Fibroblast of upper back skin (primary cell): Measurements from ENCODE around the gene WHRN.

Experiments
- DNase-seq: peaks from one replicate; pipeline ENCODE4 v3.0.0-alpha.2; 2013

Gene WHRN

DNA sequence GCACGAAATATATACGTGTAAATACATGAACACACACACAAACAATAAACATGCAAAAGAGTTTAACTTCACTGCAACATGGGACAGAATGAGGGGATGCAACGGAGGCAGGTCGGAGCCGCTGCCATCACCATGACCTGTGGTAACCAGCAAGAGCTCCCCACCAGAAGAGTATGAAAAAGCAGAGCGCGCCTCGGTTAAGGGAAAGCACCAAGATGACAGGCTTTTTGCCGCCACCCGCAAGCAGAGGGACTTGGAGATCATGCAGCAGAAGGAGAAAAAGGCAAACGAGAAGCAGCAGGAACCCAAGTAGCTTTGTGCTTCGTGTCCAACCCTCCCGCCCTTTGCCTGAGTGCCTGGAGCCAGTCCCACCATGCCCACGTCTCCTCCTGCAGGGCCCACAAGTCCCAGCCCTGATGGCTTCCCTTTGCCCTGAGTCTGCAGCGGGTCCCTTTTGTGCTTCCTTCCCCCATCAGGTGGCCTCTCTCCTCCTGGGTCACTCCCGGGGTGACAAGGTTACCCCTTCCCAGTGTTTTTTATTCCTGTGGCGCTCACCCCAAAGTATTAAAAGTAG lies 13.8 kb downstream of the WHRN start:
- no peak for DNase-seq

DNA sequence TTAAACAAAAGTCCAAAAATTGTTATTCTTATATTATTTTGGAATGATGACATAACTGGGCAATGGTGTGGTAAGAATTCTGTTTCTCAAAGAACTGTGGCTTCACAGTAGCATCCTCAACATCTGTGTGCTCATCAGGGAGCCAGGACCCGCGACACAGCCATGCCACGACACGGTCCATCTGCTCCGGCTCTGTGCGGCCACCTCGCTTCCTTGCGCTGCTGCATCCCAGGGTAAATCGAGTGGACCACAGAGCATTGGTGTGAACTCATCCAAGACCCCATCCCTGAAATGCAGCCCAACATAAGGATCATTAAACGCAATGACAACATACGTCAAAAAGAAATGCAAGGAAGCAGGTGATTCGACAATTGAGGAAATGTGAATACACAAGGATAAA lies 15.3 kb downstream of the WHRN start:
- DNase-seq, result no peak

DNA sequence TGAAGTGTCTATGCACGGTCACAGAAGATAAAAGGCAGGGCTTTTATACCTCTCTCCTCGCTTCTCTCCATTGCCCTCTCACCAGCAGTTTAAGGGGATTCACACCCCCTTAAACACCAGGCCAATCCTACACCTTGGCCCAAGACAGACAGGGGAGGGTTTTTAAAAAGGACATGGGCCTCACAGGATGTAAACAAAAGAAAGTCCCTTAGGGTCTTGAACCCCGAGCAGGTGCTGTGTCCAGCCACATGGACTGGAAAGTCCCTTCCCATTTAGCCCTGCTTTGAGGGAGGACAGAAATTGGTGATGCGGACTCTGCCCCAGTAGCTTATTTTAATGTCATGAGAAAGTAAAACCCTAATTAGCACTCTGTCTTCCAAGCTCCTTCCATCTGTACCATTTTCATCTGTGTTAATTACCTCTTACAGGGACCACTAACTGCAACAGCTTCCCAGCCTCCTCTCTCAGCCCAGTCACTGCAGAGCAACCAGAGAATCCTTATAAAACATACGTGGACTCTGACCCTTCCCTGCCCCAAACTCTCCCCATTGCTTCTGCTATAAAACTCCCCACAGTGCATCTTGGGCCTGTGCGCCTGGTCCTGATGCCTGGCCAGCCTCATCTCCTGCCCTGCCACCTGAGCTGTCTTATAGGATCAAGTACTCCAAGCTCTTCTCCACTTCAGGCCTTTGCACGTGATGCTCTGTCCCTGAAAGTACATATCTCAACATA lies 16.7 kb downstream of the WHRN start:
- DNase-seq, result no peak

DNA sequence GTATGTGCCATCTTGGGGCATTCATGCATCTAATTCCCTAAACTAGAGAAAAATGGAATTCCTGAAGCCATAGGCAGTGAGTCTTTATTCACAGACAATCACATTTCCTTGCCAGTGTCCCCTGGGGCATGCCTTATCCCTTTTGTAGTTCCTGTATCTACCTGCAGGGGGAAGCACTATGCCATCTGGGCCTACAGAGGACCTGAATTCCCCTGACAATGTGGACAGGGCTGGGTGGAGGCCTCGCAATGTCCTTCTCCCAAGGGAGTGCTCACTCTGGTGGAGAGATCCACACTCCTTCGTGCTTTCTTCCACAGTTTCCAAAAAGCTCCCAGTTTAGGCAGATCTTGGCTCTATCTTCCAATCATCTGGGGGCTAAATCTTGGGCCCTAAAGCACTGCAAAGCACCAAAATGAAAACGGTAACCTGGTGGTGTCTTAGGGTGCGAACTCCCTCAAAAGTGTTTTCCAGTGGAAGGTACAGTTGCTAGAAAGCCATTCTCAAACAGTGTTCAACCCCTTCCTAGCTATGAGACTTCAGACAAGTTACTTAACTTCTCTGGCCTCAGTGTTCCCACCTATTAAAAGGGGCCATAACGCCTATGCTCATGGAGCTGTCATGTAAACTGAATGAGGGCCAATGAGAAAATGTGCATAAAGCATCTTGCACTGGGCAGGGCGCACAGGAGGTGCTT lies 17.5 kb downstream of the WHRN start:
- peak; percentile 73 for DNase-seq

DNA sequence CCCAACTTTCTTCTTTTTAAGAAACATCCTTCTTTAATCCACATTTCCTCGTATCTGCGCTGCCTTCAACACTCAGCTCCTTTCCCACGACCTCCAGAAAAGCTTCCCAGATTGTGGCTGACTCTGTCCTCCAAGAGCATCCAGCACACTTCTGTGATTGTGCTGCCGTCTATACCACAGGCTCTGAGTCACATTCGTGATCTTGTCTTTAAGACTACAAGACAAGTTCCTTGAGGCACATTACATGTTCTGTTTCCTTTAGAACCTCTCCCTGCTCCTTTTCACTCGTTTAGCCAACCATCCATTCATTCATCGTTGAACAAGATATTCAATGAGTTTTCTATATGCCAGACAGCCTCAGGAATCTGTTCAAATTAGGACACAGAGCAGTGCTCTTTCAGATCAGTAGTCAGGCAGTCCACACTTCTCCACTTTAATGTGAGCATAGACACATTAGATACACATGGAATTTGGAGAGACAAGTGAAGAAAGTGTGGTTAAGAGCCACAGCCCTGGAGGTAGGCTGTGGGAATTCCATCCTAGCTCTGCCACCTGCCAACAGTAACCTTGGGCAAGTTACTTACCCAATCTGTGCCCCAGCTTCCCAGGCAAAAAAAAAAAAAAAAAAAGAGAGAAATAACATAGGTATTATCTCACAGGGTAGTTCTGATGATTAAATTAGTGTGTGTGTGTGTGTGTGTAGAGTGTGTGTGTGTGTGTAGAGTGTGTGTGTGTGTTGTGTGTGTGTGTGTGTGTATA lies 18.9 kb downstream of the WHRN start:
- no peak for DNase-seq

DNA sequence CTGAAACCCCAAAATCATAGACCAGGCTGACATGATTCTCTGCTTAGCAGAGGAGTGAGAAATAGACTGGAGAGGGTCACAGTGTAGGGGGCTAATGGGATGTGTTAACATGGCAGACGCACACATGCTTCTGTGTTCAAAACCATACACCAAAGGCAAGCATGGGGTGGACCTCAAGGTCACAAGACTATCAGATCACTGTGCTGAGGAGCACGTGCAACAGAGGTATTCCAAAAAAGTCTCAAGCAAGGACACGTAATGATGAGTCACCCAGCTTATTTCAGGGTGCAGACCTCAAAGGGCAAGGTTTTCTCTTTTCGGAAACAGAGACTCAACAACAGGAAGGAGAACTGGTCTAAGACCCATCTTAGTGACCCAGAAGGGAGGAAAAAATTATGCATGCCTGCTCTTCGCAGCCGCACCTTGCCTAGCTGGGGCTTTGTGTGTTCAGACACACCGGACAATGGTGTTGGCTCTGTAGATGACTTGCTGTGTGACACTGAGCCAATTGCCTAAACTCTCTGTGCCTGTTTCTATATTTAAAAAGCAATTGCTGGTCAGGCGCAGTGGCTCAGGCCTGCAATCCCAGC lies 20.3 kb downstream of the WHRN start:
- DNase-seq, result peak; percentile 40

DNA sequence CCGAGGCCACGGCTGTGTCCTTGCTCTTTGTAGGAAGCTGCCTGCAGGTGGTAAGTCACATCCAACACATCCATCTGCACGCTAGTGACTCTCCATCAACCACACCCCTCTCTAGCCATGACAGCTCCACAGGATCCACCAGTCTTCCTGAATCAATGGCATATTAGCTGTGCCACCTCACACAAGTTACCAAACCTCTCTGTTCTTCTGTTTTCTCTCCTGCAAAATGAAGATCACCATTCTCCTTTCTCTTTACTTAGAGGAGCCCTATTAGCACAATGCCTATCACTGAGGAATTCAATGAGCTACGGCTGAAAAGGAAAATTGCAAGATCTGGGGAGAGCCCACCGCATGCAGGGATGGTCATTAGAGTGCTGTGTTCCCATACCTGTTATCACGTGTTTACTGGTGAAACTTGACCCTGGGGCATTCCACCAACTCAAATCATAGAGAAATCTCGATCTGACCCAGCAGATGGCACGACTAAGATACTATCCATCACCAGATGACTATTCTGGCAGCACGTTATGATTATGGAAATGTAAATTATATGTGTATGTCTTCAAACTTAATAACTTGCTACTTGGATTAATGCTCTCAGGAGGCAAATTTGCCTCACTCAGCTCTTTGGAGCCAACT lies 20.9 kb downstream of the WHRN start:
- no peak for DNase-seq

DNA sequence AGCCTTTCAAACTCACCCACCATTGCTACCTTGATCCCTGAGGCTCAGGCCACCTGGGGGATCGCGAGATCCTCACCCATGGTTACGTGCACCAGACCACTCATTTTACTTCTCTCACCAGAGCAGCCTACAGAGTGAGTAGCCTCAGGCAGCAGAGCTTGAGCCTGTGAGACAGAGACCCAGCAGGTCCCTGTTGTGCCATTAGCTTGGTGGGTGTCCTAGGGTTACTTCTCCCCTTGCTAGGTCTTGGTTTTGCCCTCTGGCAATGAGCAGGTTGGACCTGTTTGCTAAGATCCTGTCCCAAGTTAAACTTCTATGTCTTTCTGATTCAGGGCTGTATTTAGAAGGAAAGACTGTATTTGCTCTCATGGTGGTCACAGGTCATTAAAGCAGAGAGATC lies 21.8 kb downstream of the WHRN start:
- DNase-seq, result no peak

DNA sequence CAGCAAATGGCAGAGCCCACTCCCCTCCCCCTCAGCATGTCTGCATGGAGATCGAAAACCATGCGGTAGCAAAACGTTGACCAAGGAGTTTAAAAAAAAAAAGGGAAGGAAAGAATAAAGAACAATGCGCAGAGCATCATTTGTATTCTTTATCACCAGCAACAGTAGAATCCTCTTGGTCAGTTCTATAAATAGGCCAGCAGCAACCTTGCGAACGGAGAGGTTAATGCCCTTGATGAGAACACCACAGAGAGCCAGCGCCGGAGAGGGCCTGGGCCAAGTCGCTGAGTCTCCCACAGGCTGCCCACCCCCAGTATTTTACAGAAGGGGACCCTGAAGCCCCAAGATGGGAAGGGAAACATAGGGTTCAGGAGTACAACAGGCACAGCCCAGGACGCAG lies 22.7 kb downstream of the WHRN start:
- no peak for DNase-seq

DNA sequence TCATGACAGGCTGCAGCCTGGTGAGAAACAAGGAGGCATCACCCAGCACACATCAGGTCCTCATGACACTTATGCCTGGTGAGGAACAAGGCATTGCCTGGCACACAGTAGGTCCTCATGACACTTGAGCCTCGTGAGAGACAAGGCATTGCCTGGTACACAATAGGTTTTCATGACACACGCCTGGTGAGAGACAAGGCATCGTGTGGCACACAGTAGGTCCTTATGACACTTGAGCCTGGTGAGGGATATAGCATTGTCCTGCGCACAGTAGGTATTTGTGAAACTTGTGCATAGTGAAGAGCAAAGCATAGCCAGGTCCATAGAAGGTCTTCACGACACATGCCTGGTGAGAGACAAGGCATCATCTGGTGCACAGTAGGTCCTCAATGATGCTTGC lies 23.5 kb downstream of the WHRN start:
- DNase-seq, result no peak

DNA sequence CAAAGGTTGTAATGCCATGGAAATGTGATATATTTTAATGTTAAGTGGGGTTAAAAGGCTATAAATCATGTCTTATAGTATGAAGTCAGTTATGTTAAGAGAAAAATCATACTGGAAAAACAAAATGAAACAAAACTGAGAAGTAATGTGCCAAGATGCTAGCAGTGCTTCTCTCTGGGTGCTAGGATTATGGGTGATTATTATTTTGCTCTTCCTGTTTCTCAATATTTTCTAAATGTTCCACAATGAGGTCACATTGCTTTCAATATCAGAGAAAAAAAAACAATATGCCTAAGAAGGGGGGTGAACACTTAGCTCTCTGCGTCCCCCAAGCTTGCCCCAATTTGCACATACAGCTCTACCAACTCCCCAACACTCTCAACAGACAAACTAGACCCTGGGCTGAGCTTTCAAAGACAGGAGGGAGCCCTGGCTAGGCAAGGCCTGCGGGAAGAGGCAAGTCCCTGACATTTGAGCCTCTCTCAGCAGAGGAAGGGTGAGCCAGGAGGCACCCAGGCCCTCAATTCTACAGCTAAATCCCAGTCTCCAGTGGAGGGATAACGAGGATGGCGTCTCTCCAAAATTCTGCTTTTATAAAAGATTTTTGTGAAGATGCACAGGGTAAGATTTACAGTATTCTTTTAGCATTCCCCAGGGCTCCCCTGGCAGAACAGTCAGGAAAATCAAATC lies 24.4 kb downstream of the WHRN start:
- no peak for DNase-seq

DNA sequence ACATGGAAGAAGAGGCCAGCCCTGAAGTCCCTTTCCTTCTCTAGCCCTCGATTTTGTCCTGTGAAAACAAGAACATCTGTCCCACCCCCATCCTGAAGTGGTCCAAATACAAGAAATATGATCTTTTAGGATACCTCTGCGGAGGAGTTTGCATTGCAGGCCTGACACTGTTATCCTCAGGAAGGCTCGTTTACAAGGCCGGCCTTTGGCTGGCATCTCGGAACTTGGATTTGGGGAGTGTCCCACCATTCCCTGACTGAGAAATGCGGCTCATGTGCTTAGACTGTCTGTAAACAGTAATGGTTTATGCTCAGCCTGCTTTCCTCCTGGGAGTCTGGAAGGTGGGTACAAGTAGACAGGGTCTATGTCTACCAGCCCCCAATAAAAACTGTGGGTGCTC lies 26.4 kb downstream of the WHRN start:
- no peak for DNase-seq

DNA sequence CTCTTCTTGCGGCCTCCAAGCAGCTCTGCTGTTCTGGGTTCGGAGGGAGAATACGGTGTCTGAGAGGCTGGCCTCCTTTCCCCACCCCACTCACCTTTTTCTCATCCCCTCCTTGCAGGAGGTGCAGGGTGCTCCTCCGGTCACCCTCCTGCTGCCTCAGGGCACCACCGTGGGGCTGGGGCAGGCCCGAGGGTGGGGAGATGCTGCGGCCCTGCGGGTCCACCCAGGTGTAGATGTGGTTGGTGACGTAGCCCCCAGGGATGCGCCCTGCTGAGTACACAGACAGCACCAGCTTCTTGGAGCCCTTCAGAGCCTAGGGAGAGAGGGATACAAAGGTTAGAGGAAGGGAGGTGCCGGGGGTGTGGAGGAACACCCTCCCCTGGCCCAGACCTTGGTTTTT lies 26.8 kb downstream of the WHRN start:
- DNase-seq, result no peak

DNA sequence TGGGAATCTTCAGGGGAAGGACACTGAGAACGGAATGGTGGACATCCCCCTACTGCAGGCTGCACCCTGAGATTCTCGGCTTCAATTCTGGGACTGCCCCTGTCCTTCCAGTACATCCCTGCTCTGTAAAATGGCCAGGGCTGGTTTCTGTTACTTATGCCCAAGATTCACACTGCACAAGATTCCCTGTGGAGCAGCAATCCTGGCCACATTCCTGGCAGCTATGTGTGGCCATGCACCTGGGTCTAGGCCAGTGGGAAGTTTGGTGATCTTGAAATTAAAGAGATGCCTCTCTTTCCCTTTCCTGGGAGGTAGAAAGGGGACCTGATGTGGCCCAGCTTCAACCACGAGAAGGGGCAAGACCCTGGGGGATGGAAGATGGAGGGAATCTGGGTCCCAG lies 27.6 kb downstream of the WHRN start:
- DNase-seq, result no peak

DNA sequence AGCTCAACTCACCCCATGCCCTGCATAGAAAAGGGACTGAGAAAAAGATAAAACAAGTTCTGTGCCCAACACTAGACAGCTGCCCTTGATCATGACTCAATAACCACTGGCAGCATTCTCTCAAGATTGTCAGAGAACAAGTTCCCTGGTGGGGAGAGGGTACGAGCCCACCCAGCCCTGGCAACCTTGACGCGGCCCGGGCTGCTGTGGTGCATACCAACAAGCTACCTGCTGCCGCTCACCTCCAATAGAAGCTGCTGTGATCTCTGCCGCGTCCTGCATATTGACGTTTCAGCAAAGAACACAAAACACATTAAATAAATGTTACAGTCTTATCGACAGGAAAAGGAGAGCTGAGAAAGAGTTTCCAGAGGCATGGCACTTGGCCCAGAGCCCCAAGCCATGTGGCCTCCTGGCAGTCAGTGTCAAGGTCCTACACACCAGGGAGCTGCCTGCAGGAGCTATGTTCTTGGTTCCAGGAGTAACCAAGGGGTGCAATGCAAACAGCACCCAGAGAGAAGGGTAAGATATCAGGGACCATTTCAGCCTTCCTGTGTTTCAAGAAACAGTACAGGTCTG lies 28.3 kb downstream of the WHRN start:
- DNase-seq, result no peak

DNA sequence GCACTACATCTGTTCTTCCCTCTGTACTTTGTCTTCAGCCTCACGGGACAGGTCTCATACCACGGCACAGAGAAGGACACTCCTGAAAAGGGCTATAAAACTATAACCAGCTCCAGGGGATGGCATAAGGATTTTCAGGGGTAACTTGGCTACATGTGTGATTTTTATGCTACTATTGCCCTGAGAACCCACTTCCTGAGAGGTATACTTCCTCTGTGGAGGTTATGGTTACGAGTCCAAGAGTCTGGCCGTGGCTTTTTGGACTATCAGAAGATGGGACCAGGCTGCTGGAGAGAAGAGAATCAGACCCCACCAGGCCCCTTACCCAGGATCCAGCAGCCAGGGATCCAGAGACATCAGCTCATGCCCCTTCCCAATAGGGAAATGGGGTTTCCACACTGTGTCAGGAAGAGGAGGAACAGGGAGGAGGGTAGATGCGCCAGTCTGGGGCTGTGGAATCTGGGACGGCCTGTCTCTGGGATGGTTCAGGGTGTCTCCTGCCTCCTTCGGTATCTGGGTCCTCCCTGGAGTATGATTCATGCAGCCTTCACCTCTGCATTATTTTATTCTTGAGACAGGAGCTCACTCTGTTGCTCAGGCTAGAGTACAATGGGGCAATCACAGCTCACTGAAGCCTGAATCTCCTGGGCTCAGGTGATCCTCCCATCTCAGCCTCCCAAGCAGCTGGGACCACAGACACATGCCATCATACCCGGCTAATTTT lies 29.7 kb downstream of the WHRN start:
- DNase-seq, result no peak

DNA sequence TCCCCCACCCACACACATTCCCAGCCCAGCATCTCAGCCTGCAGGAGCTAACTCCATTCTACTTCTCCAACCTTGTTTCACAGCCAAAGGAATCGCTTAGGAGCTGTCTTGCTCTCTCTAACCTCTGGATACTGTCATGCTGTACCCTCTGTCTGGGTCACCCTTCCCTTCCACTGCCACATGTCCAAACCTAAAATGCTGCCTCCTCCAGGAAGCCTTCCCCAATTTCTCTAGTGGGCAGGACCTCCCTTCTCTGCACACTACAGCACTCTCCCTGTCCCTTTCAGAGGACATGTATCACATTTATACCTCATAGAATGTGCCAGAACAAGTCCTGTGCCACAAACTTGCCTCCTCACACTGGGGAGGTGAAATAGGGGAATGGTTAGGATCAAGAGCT lies 30.8 kb downstream of the WHRN start:
- DNase-seq, result no peak

DNA sequence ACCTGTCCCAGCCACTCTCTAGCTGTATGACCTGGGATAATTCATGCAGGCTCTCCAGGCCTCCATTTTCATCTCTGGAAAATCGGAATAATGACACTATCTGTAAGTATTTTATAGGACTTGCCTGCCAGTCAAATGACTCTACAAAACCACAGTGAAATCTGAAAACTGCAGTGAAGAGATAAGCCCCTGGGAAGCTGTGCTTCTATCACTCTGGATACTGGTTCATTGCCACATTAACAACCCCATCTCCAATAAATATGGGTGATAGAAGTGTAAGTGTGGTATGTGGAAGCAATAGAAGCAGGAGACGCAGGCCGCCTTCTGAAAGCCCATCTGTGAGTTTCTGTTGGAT lies 31.8 kb downstream of the WHRN start:
- DNase-seq, result no peak

DNA sequence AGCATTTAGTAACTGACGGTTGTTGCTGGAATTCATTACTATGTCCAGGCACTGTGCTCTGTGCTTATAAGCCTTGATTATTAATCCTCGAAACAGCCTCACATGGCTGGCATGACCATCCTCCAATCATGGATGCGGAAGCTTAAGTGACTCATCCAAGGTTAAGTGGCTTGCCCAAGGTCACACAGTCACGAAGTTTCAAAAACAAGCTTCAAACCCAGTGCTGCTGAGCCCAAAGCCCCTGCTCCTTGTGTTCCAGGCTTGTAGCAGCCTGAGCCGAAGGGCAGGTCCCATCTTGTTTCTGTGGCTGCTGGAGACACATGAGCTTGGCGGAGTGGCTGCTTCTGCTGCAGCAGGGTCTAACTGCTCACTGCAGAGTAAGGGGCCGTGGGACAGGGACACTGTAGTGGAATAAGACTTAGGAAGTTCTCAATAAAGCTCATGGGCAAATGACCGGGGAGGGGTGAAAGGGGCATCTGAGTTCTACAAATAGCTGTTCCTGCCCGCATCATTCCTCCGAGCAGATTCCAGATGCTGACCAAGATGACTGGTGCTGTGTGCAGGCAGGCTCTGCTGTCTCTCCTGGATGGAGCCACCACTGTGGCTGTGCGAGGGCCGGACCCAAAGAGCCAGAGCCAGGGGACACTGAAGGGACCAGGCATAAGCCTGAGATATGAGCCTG lies 32.4 kb downstream of the WHRN start:
- DNase-seq, result no peak

DNA sequence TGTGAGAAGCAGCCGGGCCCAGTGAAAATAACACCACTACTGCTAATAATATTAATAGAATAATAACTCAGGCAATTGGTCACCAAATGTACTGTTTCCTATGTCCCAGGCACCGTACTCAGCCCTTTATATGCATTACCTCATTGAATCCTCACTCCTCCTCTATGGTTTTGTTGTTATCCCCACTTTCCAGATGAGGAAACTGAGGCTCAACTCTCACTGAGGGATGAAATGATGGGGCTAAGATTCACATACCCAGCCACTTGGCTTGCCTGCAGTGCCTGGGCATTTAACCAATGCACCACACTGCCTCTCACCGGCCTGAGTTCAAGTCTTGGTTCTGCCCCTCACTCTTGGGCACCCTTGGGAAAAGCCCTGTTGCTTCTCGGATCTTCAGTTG lies 34.1 kb downstream of the WHRN start:
- DNase-seq, result no peak

DNA sequence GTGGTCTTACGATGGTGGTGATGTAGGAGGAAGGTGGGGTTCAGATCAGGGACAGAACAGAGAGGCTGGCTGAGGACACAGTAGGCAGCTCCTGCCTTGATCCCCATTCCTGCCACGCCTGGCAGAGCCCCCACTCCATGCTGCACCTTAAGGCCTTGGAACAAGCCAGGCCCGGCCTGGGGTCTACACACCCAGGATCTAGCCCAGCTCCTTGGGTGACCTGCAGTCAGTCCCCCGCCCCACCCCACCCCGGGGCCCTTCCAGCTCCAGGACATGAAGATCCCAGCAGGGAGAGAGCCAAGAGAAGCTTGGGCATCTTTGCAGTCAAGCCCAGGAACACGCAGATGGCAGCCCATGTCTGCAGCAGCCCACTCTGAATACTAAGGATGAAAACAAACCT lies 34.7 kb downstream of the WHRN start:
- DNase-seq, result no peak
